Psoas muscle (tissue), 8 donors: ENCODE measurements around the gene ABTB1. TPM values are rescaled to one million over a fixed set of nuclear protein-coding genes. Genes with fewer than 3 reads are reported as not detected.

Source experiments
- ATAC-seq, 4 donors: fragments of 200-7000 bp; cut with Tn5 transposase; one replicate each; pipeline ENCODE4 v1.9.1; 2020; ENCODE audit warnings: moderate library complexity in 3 of 4, mild to moderate bottlenecking in 2 of 4
- DNase-seq, 2 donors: peaks; one replicate each; pipeline ENCODE4 v3.0.0-alpha.2; 2020
- H3K27ac ChIP-seq: fragments of 200-600 bp; one replicate; pipeline ENCODE4 v1.8.0; 2022
- H3K27me3 ChIP-seq, 3 donors: fragments of 200-600 bp in 1 of 3; one replicate each; pipeline versions ENCODE4 v1.6.1 to v1.8.0; 2013 to 2022; ENCODE audit warnings: low read length in 2 of 3, mild to moderate bottlenecking in 2 of 3, moderate library complexity in 1 of 3; ENCODE audit not compliant: insufficient read depth in 3 of 3
- H3K36me3 ChIP-seq, 2 donors: fragments of 200-600 bp in 1 of 2; one replicate each; pipeline versions ENCODE4 v1.6.1 to v1.8.0; 2013 to 2022; ENCODE audit warnings: low read depth in 1 of 2, mild to moderate bottlenecking in 1 of 2, moderate library complexity in 1 of 2; ENCODE audit not compliant: insufficient read depth in 1 of 2
- H3K4me1 ChIP-seq: fragments of 200-600 bp; one replicate; pipeline ENCODE4 v1.8.0; 2022
- H3K4me3 ChIP-seq: fragments of 200-600 bp; one replicate; pipeline ENCODE4 v1.8.0; 2022; ENCODE audit warnings: mild to moderate bottlenecking
- H3K9me3 ChIP-seq: fragments of 200-600 bp; one replicate; pipeline ENCODE4 v1.8.0; 2022
- CTCF ChIP-seq: fragments of 200-600 bp; IDR thresholded peaks from one replicate; pipeline ENCODE4 v1.8.0; 2022; ENCODE audit warnings: antibody characterized with exemption
- WGBS, 3 donors: extraction: QIAGEN DNeasy Blood & Tissue Kit; methylation state at CpG; one replicate each; pipeline versions ENCODE4 v1.1.6 to v1.1.7; 2013; 5-methylcytosine and 5-hydroxymethylcytosine counted together
- intact Hi-C, 2 donors: fragments of 100-400 bp; cut with DNase I; formaldehyde crosslinking; loops; one replicate each; pipeline versions ENCODE4 v1.11.0 to v1.14.2; 2022
- polyA plus RNA-seq, 3 donors: library from polyadenylated mRNA; stranded (reverse); fragments of 200-250 nt; gene quantifications; one replicate each; pipeline ENCODE4 v1.2.3, GENCODE V29; 2013
- total RNA-seq, 4 donors: library from RNA; stranded (reverse); fragmentation: NEBNext Ultra II Directional in 2 of 4; extraction: Animal tissue kit (Norgen Biotek cat#: 25700) in 2 of 4; gene quantifications; one replicate each; pipeline versions ENCODE4 v1.2.1 to v1.2.4, GENCODE V29; 2021 to 2023
- donor health status: healthy with polysubstance abuse.
- donor health status: DM: no; HTN: no; CAD: no; lungs with moderate emphysema.
- donor health status: Bipolar disorder and iron deficiency.
- donor health status: healthy.
- donor health status: DM: yes; HTN: yes; CAD: no.
- donor health status: DM: no; HTN: no; CAD: no.
- donor health status: DM: no; HTN: no; CAD: no.
- donor health status: DM: yes; HTN: yes; CAD: no.

ABTB1 gene
- total and polyA plus RNA-seq, 7 donors = 22.8 to 34.5 (median 30.1) TPM

DNA sequence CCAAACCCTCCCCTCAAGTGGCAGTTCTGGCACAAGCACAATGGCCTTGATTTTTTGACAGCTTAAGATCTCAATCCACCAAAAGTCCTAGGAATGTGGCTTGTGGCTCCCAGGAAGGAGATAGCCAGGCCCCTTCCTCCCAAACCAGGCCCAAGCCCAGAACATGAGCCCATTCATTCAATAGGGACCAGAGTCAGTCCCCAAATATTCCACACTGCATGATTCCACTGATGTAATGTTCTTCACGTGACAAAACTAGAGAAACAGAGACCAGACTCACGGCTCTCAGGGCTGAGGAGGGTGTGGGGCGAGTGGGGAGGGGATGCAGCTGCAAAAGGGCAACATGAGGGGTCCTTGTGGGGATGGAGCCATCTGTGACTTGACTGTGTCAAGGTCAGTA, 25.5 kb downstream of the ABTB1 start:
- no peaks in the 10 kb centered on the region for H3K27me3 ChIP-seq
- ATAC-seq (no peak), DNase-seq (no peak)
- no peak for TF ChIP-seq CTCF
- no peaks in the 10 kb centered on the region for H3K9me3 ChIP-seq
- peak overlapping the region; percentile 94 for H3K27ac ChIP-seq
- H3K4me1 ChIP-seq = peaks cover 56% of the 10 kb centered on the region
- peak overlapping the region; percentile 60 for H3K4me3 ChIP-seq
- H3K36me3 ChIP-seq = peaks cover 4 to 10% of the 10 kb centered on the region in 2 donors
- WGBS, 3 donors = 48 to 54% (median 52%) methylated on average over 3 of the region's 3 CpGs
- intact Hi-C loops = loop anchor here (5.0 kb wide), 2 partner anchors 49 to 124 kb away; partner anchors contain the start of gene MGLL (in 2 of the 2)

DNA sequence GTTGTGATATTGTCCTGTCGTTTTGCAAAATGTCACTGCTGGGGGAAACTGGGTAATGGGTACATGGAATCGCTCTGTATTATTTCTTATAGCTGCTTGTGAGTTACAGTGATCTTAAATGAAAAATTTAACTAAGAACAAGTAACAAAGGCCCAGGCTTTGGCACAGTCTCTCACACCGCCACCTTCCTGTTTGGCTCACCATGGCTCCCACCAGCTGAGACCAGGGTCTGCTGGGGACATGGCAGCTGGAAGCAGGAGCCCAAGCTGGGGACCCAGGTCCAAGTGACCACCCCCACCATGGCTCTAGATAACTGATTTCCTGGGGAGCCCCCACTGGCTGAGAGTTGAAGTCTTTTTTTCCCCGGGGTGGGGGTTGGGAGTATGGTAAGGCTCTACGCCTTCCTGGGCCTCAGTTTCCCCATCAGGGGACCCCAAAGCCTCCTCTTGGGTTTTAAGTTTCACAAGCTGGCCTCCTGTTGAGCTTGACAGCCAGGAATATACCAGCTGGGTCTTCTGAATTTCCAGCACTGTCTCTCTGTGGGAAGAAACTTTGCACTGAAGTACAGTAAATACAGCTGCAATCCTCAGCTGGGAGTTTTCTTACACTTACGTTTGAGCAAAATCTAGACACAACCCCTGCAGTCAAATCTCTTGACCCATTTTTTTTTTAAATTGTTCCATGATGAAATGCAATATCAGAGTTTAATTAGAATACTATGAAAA, 26.1 kb downstream of the ABTB1 start:
- intact Hi-C loops = loop anchor here (5.0 kb wide), 2 partner anchors 48 to 123 kb away; partner anchors contain the start of gene MGLL (in 2 of the 2)
- DNase-seq = peak in 1 of 2 donors; percentile 33
- no peak for ATAC-seq
- peak overlapping the region; percentile 60 for H3K4me3 ChIP-seq
- H3K27me3 ChIP-seq = no peaks in the 10 kb centered on the region
- 46 to 56% (median 47%) methylated on average over 6 of the region's 6 CpGs for WGBS, 3 donors
- TF ChIP-seq CTCF = no peak
- peaks cover under 1 to 5% of the 10 kb centered on the region in 2 donors for H3K36me3 ChIP-seq
- H3K9me3 ChIP-seq = peaks cover 2% of the 10 kb centered on the region
- H3K4me1 ChIP-seq = peaks cover 59% of the 10 kb centered on the region
- H3K27ac ChIP-seq = peak overlapping the region; percentile 94

DNA sequence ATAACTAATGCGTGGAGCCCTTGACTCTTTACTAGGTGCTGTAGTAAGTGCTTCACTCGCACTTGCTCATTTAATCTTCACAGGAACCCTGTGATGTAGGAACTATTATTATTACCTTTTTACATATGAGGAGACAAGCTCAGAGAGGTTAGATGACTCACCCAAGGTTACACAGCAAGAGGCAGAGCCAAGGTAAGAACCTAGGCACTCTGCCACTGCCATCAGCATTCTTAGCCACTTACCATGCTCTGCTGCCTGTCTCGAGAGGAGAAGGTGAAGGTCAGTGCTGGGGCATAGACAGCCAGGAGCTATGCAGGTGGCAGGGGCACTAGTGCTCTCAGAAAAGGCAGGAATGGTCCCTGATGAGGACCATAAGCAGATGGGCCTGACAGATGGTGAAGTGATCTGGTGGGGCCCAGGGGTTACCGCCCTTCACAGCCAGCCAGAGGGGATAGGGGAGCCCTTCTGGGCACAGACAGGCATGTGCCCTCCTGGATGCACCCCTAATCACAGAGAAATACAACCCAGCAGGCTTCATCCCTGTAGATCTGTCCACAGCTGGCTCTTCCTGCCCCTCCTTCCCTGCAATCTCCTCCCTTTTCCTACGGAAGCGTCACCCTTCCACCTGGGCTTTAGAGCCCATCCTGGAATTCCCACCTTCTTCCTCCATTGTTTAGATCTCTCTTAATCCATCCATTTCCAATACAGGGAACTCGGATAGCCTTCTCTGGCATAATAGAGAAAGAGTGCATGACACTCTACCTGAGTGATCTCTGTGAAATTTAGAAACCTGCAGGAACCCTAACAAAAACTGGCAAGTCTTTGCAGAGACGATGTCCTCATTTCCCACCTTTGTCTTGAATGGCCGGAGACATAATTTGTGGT, 26.9 kb downstream of the ABTB1 start:
- Histone ChIP-seq H3K27me3 (no peaks in the 10 kb centered on the region), H3K9me3 (peaks cover 5% of the 10 kb centered on the region), H3K36me3 (peaks cover 0 to under 1% of the 10 kb centered on the region in 2 donors), H3K4me3 (no peak overlapping the region), H3K27ac (peak overlapping the region; percentile 94), H3K4me1 (peaks cover 59% of the 10 kb centered on the region)
- intact Hi-C loops = loop anchor here (5.0 kb wide), 2 partner anchors 48 to 123 kb away; partner anchors contain the start of gene MGLL (in 2 of the 2)
- DNase-seq = peak in 1 of 2 donors; percentile 24
- no peak for TF ChIP-seq CTCF
- no peak for ATAC-seq
- 66 to 72% (median 68%) methylated on average over 9 of the region's 9 CpGs for WGBS, 3 donors

- 57 to 76% (median 71%) methylated on average over 5 of the region's 5 CpGs for WGBS, 3 donors
- peaks cover 59% of the 10 kb centered on the region for H3K4me1 ChIP-seq
- intact Hi-C loops = no loop called here
- H3K27ac ChIP-seq = peak overlapping the region; percentile 94
- no peaks in the 10 kb centered on the region for H3K27me3 ChIP-seq
- H3K36me3 ChIP-seq = peaks cover 0 to 5% of the 10 kb centered on the region in 2 donors
- H3K4me3 ChIP-seq = no peak overlapping the region
- no peak for TF ChIP-seq CTCF
- ATAC-seq = no peak
- H3K9me3 ChIP-seq = peaks cover 5% of the 10 kb centered on the region
- peak in 1 of 2 donors; percentile 40 for DNase-seq
These were observed 27.7 kb downstream of the ABTB1 start for GRCh38 chr3:127700406-127700805.
